Measurements from ENCODE around the gene TOPAZ1. TPM values are rescaled to one million over a fixed set of nuclear protein-coding genes. Genes with fewer than 3 reads are reported as not detected.
A peak's percentile ranks its signal among the peaks of the same experiment; 100 is the strongest.

Gene TOPAZ1
- total and polyA plus RNA-seq, 9 of the 15 experiments (the other 6 are each of a cell fraction or from before 2014, with no cell fraction given): 0.01 TPM; not detected in 8

GRCh38 chr3:44348993-44349392 lies 107.3 kb downstream of the TOPAZ1 start (continued):
- TF ChIP-seq CEBPZ (IDR thresholded peaks at IDR 0.05; ENCODE audit: borderline replicate concordance, low read depth, low read length) (no peak), HDAC2 (IDR thresholded peaks at IDR 0.05) (peak; percentile 65; the same call in 1 of the 2 replicates), ZNF395 (CRISPR knock-in tag; IDR thresholded peaks at IDR 0.05) (no peak), GTF2A2 (tag; IDR thresholded peaks at IDR 0.05) (no peak), CSDE1 (IDR thresholded peaks at IDR 0.05) (no peak), ZNF785 (CRISPR knock-in tag; IDR thresholded peaks at IDR 0.05) (no peak), NCOA6 (IDR thresholded peaks at IDR 0.05) (no peak), ZNF707 (CRISPR knock-in tag; conservative IDR thresholded peaks at IDR 0.05) (no peak), E2F8 (IDR thresholded peaks at IDR 0.05; ENCODE audit: low read depth, partially characterized antibody) (no peak), ZNF253 (CRISPR knock-in tag; conservative IDR thresholded peaks at IDR 0.05) (no peak), MLLT1 (IDR thresholded peaks at IDR 0.05) (no peak), DIDO1 (tag; IDR thresholded peaks at IDR 0.05; ENCODE audit: low read depth) (no peak), RBM34 (IDR thresholded peaks at IDR 0.05; ENCODE audit: borderline replicate concordance, insufficient read depth, low read length) (no peak), FOXK2 (conservative IDR thresholded peaks at IDR 0.05 in 1 of 2, IDR thresholded peaks at IDR 0.05 in 1 of 2; ENCODE audit: low read depth in 2 of 2) (no peak), RBM39 (optimal IDR thresholded peaks at IDR 0.05; ENCODE audit: low read depth, low read length) (no peak), KHSRP (IDR thresholded peaks at IDR 0.05) (no peak)
- TF ChIP-seq, protein P1, sequence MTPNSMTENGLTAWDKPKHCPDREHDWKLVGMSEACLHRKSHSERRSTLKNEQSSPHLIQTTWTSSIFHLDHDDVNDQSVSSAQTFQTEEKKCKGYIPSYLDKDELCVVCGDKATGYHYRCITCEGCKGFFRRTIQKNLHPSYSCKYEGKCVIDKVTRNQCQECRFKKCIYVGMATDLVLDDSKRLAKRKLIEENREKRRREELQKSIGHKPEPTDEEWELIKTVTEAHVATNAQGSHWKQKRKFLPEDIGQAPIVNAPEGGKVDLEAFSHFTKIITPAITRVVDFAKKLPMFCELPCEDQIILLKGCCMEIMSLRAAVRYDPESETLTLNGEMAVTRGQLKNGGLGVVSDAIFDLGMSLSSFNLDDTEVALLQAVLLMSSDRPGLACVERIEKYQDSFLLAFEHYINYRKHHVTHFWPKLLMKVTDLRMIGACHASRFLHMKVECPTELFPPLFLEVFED (CRISPR knock-in tag; conservative IDR thresholded peaks at IDR 0.05): no peak
- TF ChIP-seq, protein P2, sequence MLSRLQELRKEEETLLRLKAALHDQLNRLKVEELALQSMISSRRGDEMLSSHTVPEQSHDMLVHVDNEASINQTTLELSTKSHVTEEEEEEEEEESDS (CRISPR knock-in tag; IDR thresholded peaks at IDR 0.05): no peak

Data from K562 (cell line).